ENCODE results near the gene GRM6.

The GRM6 gene

DNA sequence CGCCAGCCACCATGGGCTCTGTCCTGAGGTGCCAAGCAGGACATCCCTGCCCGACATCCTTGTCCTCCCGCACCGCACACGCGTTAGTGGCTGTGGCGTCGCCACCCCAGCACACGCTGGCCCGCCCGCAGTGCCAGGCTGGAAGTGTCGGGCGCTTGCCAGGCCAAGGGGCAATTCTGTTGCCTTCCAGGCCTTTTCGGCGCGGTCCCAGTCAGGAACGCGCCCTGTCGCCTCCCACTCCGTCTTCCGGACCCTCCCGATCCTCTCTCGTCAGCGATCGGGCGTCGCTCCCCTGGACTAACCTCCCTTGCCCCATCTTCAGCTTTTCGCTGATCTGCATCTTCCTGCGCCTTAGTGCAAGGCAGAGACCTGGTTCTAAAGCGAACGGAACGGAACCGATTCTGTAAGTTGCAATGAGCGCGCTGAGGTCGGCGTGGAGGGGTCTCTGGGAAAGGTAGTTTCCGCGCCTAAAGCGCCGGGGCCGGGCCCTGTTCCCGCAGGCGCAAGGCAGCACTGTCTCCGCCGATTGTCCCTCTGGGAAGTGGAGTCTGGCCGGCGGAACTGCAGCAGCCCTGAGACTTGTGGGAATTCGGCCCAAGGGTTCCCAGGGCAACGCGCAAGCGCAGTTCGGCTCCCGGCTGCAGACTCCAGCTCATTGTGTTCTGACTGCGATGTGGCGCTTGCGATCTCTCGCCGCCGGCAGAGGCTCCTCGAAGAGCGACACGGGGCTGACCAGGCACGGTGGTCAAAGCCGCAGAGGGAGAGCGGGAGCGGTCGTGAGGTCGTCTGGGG is 54.4 kb downstream of the GRM6 start, which contains the start of gene ZNF454:
TSS of gene ZNF454 (plus strand) at position 630 of the 792 bp plus-strand sequence. CDS start 1,594 bp downstream, outside the sequence.
- H2AFZ ChIP-seq (ENCODE audit: low read depth, low read length): peak within 1 kb of the TSS; percentile 84
- peak within 1 kb of the TSS; percentile 77 for H3K4me3 ChIP-seq (ENCODE audit: low read length)
- no peaks in the 10 kb centered on the region for H3K4me1 ChIP-seq (ENCODE audit: insufficient read depth, low read length)
- H3K36me3 ChIP-seq (ENCODE audit: insufficient read depth, low read length): peaks cover under 1% of the 10 kb centered on the region
- peaks cover 73% of the 10 kb centered on the region for H3K9me3 ChIP-seq (ENCODE audit: low read length)
- no peaks in the 10 kb centered on the region for H3K27me3 ChIP-seq (ENCODE audit: insufficient read depth, low read length)

- Histone ChIP-seq H3K27me3 (ENCODE audit: insufficient read depth, low read length) (no peaks in the 10 kb centered on the region), H3K9me3 (ENCODE audit: low read length) (peaks cover 69% of the 10 kb centered on the region), H3K4me1 (ENCODE audit: insufficient read depth, low read length) (no peaks in the 10 kb centered on the region), H3K36me3 (ENCODE audit: insufficient read depth, low read length) (no peaks in the 10 kb centered on the region), H3K4me3 (ENCODE audit: low read length) (no peak overlapping the region), H2AFZ (ENCODE audit: low read depth, low read length) (no peak overlapping the region)
Observed at GRCh38 chr5:178931846-178932760, 63.0 kb downstream of the GRM6 start.

Measured in neuron (in vitro differentiated cells).